Measurements from ENCODE around the gene GSDME. TPM values are rescaled to one million over a fixed set of nuclear protein-coding genes. Genes with fewer than 3 reads are reported as not detected.
A peak's percentile ranks its signal among the peaks of the same experiment; 100 is the strongest.

Gene GSDME
- total and polyA plus RNA-seq, 8 donors = 0.43 to 7.1 (median 1.5) TPM

GRCh38 chr7:24786306-24786705 is 29.0 kb upstream of the GSDME start:
- no peak overlapping the region for H3K27ac ChIP-seq
- 75 to 85% methylated on average over 4 of the region's 4 CpGs for WGBS, 2 donors
- H3K27me3 ChIP-seq = no peaks in the 10 kb centered on the region
- intact Hi-C loops (cut with DNase I) = no loop called here
- H3K9me3 ChIP-seq = no peaks in the 10 kb centered on the region
- FAIRE-seq (no peak), ATAC-seq (peak in 1 of 4 donors; percentile 27), DNase-seq (no peak)
- no peak for TF ChIP-seq CTCF (IDR thresholded peaks at IDR 0.05)
- no peak overlapping the region for H3K4me3 ChIP-seq
- H3K4me1 ChIP-seq = no peaks in the 10 kb centered on the region
- no peaks in the 10 kb centered on the region for H3K36me3 ChIP-seq

- Histone ChIP-seq H3K36me3 (no peaks in the 10 kb centered on the region), H3K27ac (no peak overlapping the region), H3K27me3 (no peaks in the 10 kb centered on the region), H3K4me3 (no peak overlapping the region), H3K4me1 (no peaks in the 10 kb centered on the region), H3K9me3 (no peaks in the 10 kb centered on the region)
- FAIRE-seq (no peak), ATAC-seq (no peak), DNase-seq (no peak)
- intact Hi-C loops (cut with DNase I) = no loop called here
- 80 to 93% methylated on average over 5 of the region's 5 CpGs for WGBS, 2 donors
- no peak for TF ChIP-seq CTCF (IDR thresholded peaks at IDR 0.05)
These were observed 27.0 kb upstream of the GSDME start for GRCh38 chr7:24784277-24784676.

- Histone ChIP-seq H3K4me1 (no peaks in the 10 kb centered on the region), H3K27me3 (no peaks in the 10 kb centered on the region), H3K36me3 (no peaks in the 10 kb centered on the region), H3K9me3 (no peaks in the 10 kb centered on the region), H3K4me3 (no peak overlapping the region), H3K27ac (no peak overlapping the region)
- 76 to 81% methylated on average over 2 of the region's 2 CpGs for WGBS, 2 donors
- FAIRE-seq (no peak), DNase-seq (no peak), ATAC-seq (no peak)
- TF ChIP-seq CTCF (IDR thresholded peaks at IDR 0.05) = no peak
- intact Hi-C loops (cut with DNase I) = no loop called here
These were observed 26.4 kb upstream of the GSDME start for GRCh38 chr7:24783698-24784097.

- FAIRE-seq = no peak
These were observed 23.8 kb upstream of the GSDME start for GRCh38 chr7:24781106-24781505.

GRCh38 chr7:24779283-24779655 is 22.0 kb upstream of the GSDME start:
- no peaks in the 10 kb centered on the region for H3K36me3 ChIP-seq
- 91 to 93% methylated on average over 2 of the region's 2 CpGs for WGBS, 2 donors
- H3K9me3 ChIP-seq = no peaks in the 10 kb centered on the region
- no peak overlapping the region for H3K27ac ChIP-seq
- TF ChIP-seq CTCF (IDR thresholded peaks at IDR 0.05) = no peak
- H3K27me3 ChIP-seq = no peaks in the 10 kb centered on the region
- H3K4me3 ChIP-seq = no peak overlapping the region
- DNase-seq (no peak), ATAC-seq (peak in 1 of 4 donors; percentile 14), FAIRE-seq (no peak)
- no peaks in the 10 kb centered on the region for H3K4me1 ChIP-seq
- intact Hi-C loops (cut with DNase I) = no loop called here

More at GRCh38 chr7:24781106-24781505, 23.8 kb upstream of the GSDME start:
- no peaks in the 10 kb centered on the region for H3K27me3 ChIP-seq
- no peak for TF ChIP-seq CTCF (IDR thresholded peaks at IDR 0.05)
- WGBS, 2 donors = 85 to 88% methylated on average over 4 of the region's 4 CpGs
- no peak overlapping the region for H3K4me3 ChIP-seq
- DNase-seq (peak in 1 of 6 donors; percentile 21), ATAC-seq (peak in 2 of 4 donors; percentile 34 to 63)
- H3K4me1 ChIP-seq = no peaks in the 10 kb centered on the region
- no peaks in the 10 kb centered on the region for H3K9me3 ChIP-seq
- no peaks in the 10 kb centered on the region for H3K36me3 ChIP-seq
- H3K27ac ChIP-seq = no peak overlapping the region
- intact Hi-C loops (cut with DNase I) = no loop called here

Data from pancreas (tissue), 10 donors.